ENCODE data around the gene POU2F3.

DNA sequence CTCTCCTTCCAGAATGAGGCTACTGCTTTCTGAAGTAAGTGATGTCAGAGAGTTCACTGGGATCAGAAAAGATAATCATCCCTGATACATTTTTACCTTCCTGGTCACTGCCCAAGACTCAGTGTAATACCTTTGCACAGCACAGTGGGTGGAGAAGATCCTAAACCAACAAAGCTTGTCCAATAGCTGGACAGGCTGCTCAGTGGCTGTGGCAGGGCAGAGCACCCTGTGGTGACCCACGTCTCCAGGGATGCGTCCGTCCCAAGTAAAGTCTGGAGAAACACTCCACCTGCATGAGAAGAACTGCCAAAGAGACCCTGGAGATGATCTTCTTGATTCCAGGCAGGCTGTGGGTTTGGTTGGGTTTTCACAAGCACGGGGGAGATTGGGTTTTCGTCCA, 54.2 kb downstream of the POU2F3 start:
- TF ChIP-seq, protein P1, sequence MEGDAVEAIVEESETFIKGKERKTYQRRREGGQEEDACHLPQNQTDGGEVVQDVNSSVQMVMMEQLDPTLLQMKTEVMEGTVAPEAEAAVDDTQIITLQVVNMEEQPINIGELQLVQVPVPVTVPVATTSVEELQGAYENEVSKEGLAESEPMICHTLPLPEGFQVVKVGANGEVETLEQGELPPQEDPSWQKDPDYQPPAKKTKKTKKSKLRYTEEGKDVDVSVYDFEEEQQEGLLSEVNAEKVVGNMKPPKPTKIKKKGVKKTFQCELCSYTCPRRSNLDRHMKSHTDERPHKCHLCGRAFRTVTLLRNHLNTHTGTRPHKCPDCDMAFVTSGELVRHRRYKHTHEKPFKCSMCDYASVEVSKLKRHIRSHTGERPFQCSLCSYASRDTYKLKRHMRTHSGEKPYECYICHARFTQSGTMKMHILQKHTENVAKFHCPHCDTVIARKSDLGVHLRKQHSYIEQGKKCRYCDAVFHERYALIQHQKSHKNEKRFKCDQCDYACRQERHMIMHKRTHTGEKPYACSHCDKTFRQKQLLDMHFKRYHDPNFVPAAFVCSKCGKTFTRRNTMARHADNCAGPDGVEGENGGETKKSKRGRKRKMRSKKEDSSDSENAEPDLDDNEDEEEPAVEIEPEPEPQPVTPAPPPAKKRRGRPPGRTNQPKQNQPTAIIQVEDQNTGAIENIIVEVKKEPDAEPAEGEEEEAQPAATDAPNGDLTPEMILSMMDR (IDR thresholded peaks at IDR 0.05; ENCODE audit: poor library complexity), result no peak
- TF ChIP-seq EZH2phosphoT487 (IDR thresholded peaks at IDR 0.05; ENCODE audit: low read depth, severe bottlenecking, unreplicated experiment), result no peak
